Endothelial cell of umbilical vein (primary cell): ENCODE results near the gene PDE1A. TPM values are rescaled to one million over a fixed set of nuclear protein-coding genes. Genes with fewer than 3 reads are reported as not detected.

Experiments used
- BruUV-seq: library from RNA; stranded (reverse); fragments of 400-500 nt; replicated peaks from 2 replicates; lab custom pipeline; 2021; lab: Mats Ljungman, UMichigan
- CTCF ChIA-PET: fragments of 300-600, 350-600 bp; sonication (Branson Sonifier 250); formaldehyde crosslinking; loops from one replicate; lab custom pipeline; 2021; ENCODE audit warnings: antibody characterized with exemption, inconsistent platforms; lab: Charles Lee
- POLR2A ChIA-PET: fragments of 300-600, 350-600 bp; sonication (Branson Sonifier 250); formaldehyde crosslinking; loops from one replicate; lab custom pipeline; 2021; ENCODE audit warnings: antibody characterized with exemption, inconsistent platforms; lab: Charles Lee
- DNase-seq: peaks from one replicate; pipeline ENCODE4 v3.0.0-alpha.2; 2011; ENCODE audit warnings: low read depth, low spot score
- FAIRE-seq: peaks from 2 replicates; lab custom pipeline; 2011; peaks lifted over from hg19 to GRCh38; lab: Jason Lieb, UNC
- H2AFZ ChIP-seq: 2 replicates; pipeline ENCODE4 v1.6.0; 2012; ENCODE audit warnings: low read depth, low read length, control low read depth, inconsistent platforms
- H3K27ac ChIP-seq: 2 replicates; pipeline ENCODE4 v1.5.1; 2011; ENCODE audit warnings: low read depth, mild to moderate bottlenecking, control low read depth, low read length, moderate library complexity; ENCODE audit not compliant: insufficient read depth
- H3K27me3 ChIP-seq, 2 experiments: 2 replicates each; pipeline versions ENCODE4 v1.6.0 to v1.6.1; 2011; ENCODE audit warnings: low read length in 2 of 2, mixed read lengths in 1 of 2; ENCODE audit not compliant: control insufficient read depth in 2 of 2, insufficient read depth in 2 of 2
- H3K36me3 ChIP-seq, 2 experiments: 2 replicates in 1 of 2; 3 replicates in 1 of 2; pipeline ENCODE4 v1.5.1; 2011; ENCODE audit warnings: low read length in 2 of 2, mild to moderate bottlenecking in 1 of 2, moderate library complexity in 1 of 2; ENCODE audit not compliant: control insufficient read depth in 2 of 2, insufficient read depth in 2 of 2; ENCODE audit errors: extremely low read depth in 1 of 2
- H3K4me1 ChIP-seq: 3 replicates; pipeline ENCODE4 v1.5.1; 2011; ENCODE audit warnings: mild to moderate bottlenecking, low read length; ENCODE audit not compliant: control insufficient read depth, insufficient read depth; ENCODE audit errors: extremely low read depth
- H3K4me2 ChIP-seq: 2 replicates; pipeline ENCODE4 v1.6.1; 2011; ENCODE audit warnings: low read length, control low read depth, mixed read lengths; ENCODE audit not compliant: insufficient read depth
- H3K4me3 ChIP-seq, 3 experiments: fragments of 200-600 bp in 1 of 3; sonication (generic), shearing (Covaris generic) in 1 of 3; replicated peaks in 1 of 3; 2 replicates each; pipeline ENCODE4 v1.5.1; 2011 to 2016; ENCODE audit warnings: control low read depth in 3 of 3, low read length in 3 of 3, mild to moderate bottlenecking in 2 of 3, inconsistent platforms in 1 of 3, low read depth in 1 of 3, moderate library complexity in 1 of 3; ENCODE audit not compliant: insufficient read depth in 1 of 3
- H3K79me2 ChIP-seq: 2 replicates; pipeline ENCODE4 v1.6.0; 2012; ENCODE audit warnings: low read length, inconsistent platforms; ENCODE audit not compliant: control insufficient read depth, insufficient read depth
- H3K9ac ChIP-seq: replicated peaks from 2 replicates; pipeline ENCODE3; 2011; ENCODE audit warnings: low read length, control low read depth; ENCODE audit not compliant: insufficient read depth; ENCODE audit errors: extremely low read depth
- H3K9me1 ChIP-seq: replicated peaks from 3 replicates; pipeline ENCODE4 v1.6.0; 2011; ENCODE audit warnings: mild to moderate bottlenecking, low read length; ENCODE audit not compliant: control insufficient read depth, insufficient read depth; ENCODE audit errors: extremely low read depth
- H3K9me3 ChIP-seq: replicated peaks from 2 replicates; pipeline ENCODE4 v1.5.1; 2012; ENCODE audit warnings: low read length, inconsistent platforms; ENCODE audit not compliant: control insufficient read depth, insufficient read depth
- H4K20me1 ChIP-seq: replicated peaks from 2 replicates; pipeline ENCODE3; 2011; ENCODE audit warnings: mild to moderate bottlenecking, low read length; ENCODE audit not compliant: control insufficient read depth, insufficient read depth; ENCODE audit errors: extremely low read depth
- CTCF ChIP-seq, 2 donors: IDR thresholded peaks; 1 replicate in 1 of 2; 2 replicates in 1 of 2; pipeline ENCODE4 v1.5.1; 2011; ENCODE audit warnings: low read length in 2 of 2, mild to moderate bottlenecking in 2 of 2, moderate library complexity in 2 of 2, control low read depth in 1 of 2, inconsistent platforms in 1 of 2, low read depth in 1 of 2; ENCODE audit not compliant: insufficient read depth in 1 of 2; ENCODE audit errors: extremely low read depth in 1 of 2
- EZH2 ChIP-seq: IDR thresholded peaks from 2 replicates; pipeline ENCODE4 v1.6.1; 2012; ENCODE audit warnings: borderline replicate concordance, low read depth, mild to moderate bottlenecking, moderate library complexity, low read length, inconsistent platforms; ENCODE audit not compliant: severe bottlenecking
- FOS ChIP-seq: IDR thresholded peaks from 2 replicates; pipeline ENCODE4 v1.6.1; 2011; ENCODE audit warnings: mild to moderate bottlenecking, low read length, moderate library complexity, borderline replicate concordance; ENCODE audit not compliant: insufficient read depth
- GATA2 ChIP-seq: IDR thresholded peaks from 2 replicates; pipeline ENCODE4 v1.7.0; 2011; ENCODE audit warnings: low read depth, mild to moderate bottlenecking, moderate library complexity, mixed read lengths, low read length; ENCODE audit not compliant: insufficient read length, insufficient read depth
- JUN ChIP-seq: IDR thresholded peaks from 2 replicates; pipeline ENCODE4 v1.6.1; 2011; ENCODE audit warnings: borderline replicate concordance, low read depth; ENCODE audit not compliant: insufficient read length, insufficient read depth
- MAX ChIP-seq: IDR thresholded peaks from 2 replicates; pipeline ENCODE4 v1.6.1; 2011; ENCODE audit not compliant: insufficient read depth, insufficient read length
- MYC ChIP-seq: IDR thresholded peaks from one replicate; pipeline ENCODE4 v1.6.1; 2011; ENCODE audit warnings: mild to moderate bottlenecking, low read depth, low read length
- POLR2A ChIP-seq: IDR thresholded peaks from 2 replicates; pipeline ENCODE4 v1.6.1; 2012; ENCODE audit warnings: low read depth, mild to moderate bottlenecking, control low read depth, low read length
- POLR2AphosphoS5 ChIP-seq: IDR thresholded peaks from 2 replicates; pipeline ENCODE4 v1.6.1; 2012; ENCODE audit warnings: low read depth, mild to moderate bottlenecking, control low read depth, low read length, moderate library complexity; ENCODE audit not compliant: insufficient read depth
- dilution Hi-C: fragments of 300-500 bp; cut with MboI; formaldehyde crosslinking; loops from one replicate; pipeline ENCODE4 v1.15.0; 2019; ENCODE audit warnings: low sequenced_read_pairs; ENCODE audit not compliant: extremely low pct_ligation_motif_present
- intact Hi-C: fragments of 100-400 bp; cut with micrococcal nuclease; formaldehyde crosslinking; loops from one replicate; pipeline ENCODE4 v1.10.0; 2022
- polyA plus RNA-seq, 4 experiments: library from polyadenylated mRNA; depleted of rRNA in 3 of 4; stranded (reverse) in 3 of 4; unstranded in 1 of 4; fragments of >200 nt; gene quantifications; 2 replicates each; pipeline versions ENCODE4 v1.2.1 to v1.2.3, GENCODE V29; 2011 to 2012; ENCODE audit warnings: missing spikeins in 1 of 4
- total RNA-seq: library from RNA; stranded (reverse); gene quantifications from 2 replicates; pipeline ENCODE4 v1.2.3, GENCODE V29; 2021

PDE1A gene
- total and polyA plus RNA-seq, 2 donors (not counting 3 experiments of a cell fraction or from before 2014, with no cell fraction given) = 0.43 to 0.49 TPM

GRCh38 chr2:182302972-182303371 lies 123.9 kb downstream of the PDE1A start:
- Histone ChIP-seq H3K9me3 (no peaks in the 10 kb centered on the region), H3K36me3 (no peaks in the 10 kb centered on the region), H2AFZ (no peak overlapping the region), H3K4me1 (no peaks in the 10 kb centered on the region), H3K4me2 (no peak overlapping the region), H3K27me3 (no peaks in the 10 kb centered on the region), H3K9me1 (no peaks in the 10 kb centered on the region), H3K9ac (no peak overlapping the region), H3K79me2 (no peaks in the 10 kb centered on the region), H3K4me3 (no peak overlapping the region), H4K20me1 (no peaks in the 10 kb centered on the region), H3K27ac (no peak overlapping the region)
- POLR2A ChIA-PET = no interaction called here
- FAIRE-seq = no peak
- dilution Hi-C loops = no loop called here
- TF ChIP-seq FOS (no peak), POLR2A (no peak), CTCF (IDR thresholded peaks at IDR 0.05; ENCODE audit: extremely low read depth in 1 of 2, insufficient read depth in 1 of 2, low read depth in 1 of 2, low read length in 2 of 2) (no peak), POLR2AphosphoS5 (no peak), JUN (no peak), MYC (no peak), EZH2 (no peak), GATA2 (no peak), MAX (no peak)
- DNase-seq = no peak
- intact Hi-C loops = no loop called here
- CTCF ChIA-PET = no interaction called here
- no TSS peak for BruUV-seq
